ENCODE measurements around the gene SLC35F3. TPM values are rescaled to one million over a fixed set of nuclear protein-coding genes. Genes with fewer than 3 reads are reported as not detected.

The SLC35F3 gene
- total RNA-seq, 1 donor = not detected

DNA sequence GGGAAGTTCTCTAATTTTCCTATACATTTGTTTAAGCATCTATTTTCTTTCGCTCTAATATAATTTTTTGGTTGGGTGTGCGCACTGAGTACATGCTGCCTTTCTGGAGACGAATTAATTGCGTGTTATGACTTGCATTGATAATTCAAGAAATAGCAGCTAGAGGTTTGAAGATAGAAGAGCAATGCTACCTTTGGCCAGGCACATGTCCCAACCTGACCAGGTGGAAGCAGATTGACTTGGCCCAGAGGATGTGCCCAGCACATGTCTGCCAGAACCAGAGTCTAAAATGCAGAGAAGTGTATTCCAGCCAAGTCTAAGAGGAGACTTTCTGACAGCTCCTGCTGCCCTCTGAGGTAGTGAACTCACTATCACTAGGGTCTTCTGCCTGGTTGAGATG, 114.3 kb downstream of the SLC35F3 start:
- H3K4me1 ChIP-seq (ENCODE audit: insufficient read depth, low read length) = no peaks in the 10 kb centered on the region
- no peak overlapping the region for H3K4me2 ChIP-seq (ENCODE audit: insufficient read depth, low read length)
- no peak for DNase-seq (ENCODE audit: insufficient read length, low spot score, missing footprints)
- TF ChIP-seq, protein P1, sequence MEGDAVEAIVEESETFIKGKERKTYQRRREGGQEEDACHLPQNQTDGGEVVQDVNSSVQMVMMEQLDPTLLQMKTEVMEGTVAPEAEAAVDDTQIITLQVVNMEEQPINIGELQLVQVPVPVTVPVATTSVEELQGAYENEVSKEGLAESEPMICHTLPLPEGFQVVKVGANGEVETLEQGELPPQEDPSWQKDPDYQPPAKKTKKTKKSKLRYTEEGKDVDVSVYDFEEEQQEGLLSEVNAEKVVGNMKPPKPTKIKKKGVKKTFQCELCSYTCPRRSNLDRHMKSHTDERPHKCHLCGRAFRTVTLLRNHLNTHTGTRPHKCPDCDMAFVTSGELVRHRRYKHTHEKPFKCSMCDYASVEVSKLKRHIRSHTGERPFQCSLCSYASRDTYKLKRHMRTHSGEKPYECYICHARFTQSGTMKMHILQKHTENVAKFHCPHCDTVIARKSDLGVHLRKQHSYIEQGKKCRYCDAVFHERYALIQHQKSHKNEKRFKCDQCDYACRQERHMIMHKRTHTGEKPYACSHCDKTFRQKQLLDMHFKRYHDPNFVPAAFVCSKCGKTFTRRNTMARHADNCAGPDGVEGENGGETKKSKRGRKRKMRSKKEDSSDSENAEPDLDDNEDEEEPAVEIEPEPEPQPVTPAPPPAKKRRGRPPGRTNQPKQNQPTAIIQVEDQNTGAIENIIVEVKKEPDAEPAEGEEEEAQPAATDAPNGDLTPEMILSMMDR (IDR thresholded peaks at IDR 0.05; ENCODE audit: extremely low read depth, low read depth, low read length) = no peak
- no peaks in the 10 kb centered on the region for H3K27me3 ChIP-seq (ENCODE audit: insufficient read depth, low read length)
- H3K36me3 ChIP-seq (ENCODE audit: insufficient read depth, low read length) = no peaks in the 10 kb centered on the region
- H2AFZ ChIP-seq (ENCODE audit: low read length) = no peak overlapping the region
- H3K4me3 ChIP-seq (ENCODE audit: insufficient read depth, low read length) = no peak overlapping the region
- no peaks in the 10 kb centered on the region for H3K79me2 ChIP-seq (ENCODE audit: insufficient read depth, low read length)
- H3K9me3 ChIP-seq (ENCODE audit: low read depth, low read length) = no peaks in the 10 kb centered on the region
- H4K20me1 ChIP-seq (ENCODE audit: insufficient read depth, low read length) = no peaks in the 10 kb centered on the region
- no peak overlapping the region for H3K27ac ChIP-seq (ENCODE audit: low read depth, low read length)

DNA sequence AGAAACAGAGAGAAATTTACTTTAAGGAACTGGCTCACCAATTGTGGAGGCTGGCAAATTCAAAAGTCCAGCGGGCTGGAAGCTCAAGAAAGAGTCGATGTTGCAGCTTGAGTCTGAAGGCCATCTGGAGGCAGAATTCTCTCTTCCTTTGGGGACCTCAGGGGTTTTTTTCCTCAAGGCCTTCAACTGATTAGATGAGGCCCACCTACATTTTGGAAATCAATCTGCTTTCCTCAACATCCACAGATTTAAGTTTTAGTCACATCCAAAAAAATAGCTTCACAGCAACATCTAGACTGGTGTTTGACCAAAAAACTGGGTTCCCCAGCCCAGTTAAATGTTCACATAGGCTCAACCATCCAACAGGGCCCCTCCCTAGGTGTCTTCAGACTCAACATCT, 114.9 kb downstream of the SLC35F3 start:
- no peak overlapping the region for H3K4me3 ChIP-seq (ENCODE audit: insufficient read depth, low read length)
- no peaks in the 10 kb centered on the region for H3K9me3 ChIP-seq (ENCODE audit: low read depth, low read length)
- H3K4me2 ChIP-seq (ENCODE audit: insufficient read depth, low read length) = no peak overlapping the region
- TF ChIP-seq, protein P1 (IDR thresholded peaks at IDR 0.05; ENCODE audit: extremely low read depth, low read depth, low read length) = no peak
- DNase-seq (ENCODE audit: insufficient read length, low spot score, missing footprints) = no peak
- no peak overlapping the region for H3K27ac ChIP-seq (ENCODE audit: low read depth, low read length)
- H3K79me2 ChIP-seq (ENCODE audit: insufficient read depth, low read length) = no peaks in the 10 kb centered on the region
- no peaks in the 10 kb centered on the region for H4K20me1 ChIP-seq (ENCODE audit: insufficient read depth, low read length)
- H3K27me3 ChIP-seq (ENCODE audit: insufficient read depth, low read length) = no peaks in the 10 kb centered on the region
- no peaks in the 10 kb centered on the region for H3K4me1 ChIP-seq (ENCODE audit: insufficient read depth, low read length)
- H2AFZ ChIP-seq (ENCODE audit: low read length) = no peak overlapping the region
- no peaks in the 10 kb centered on the region for H3K36me3 ChIP-seq (ENCODE audit: insufficient read depth, low read length)

DNA sequence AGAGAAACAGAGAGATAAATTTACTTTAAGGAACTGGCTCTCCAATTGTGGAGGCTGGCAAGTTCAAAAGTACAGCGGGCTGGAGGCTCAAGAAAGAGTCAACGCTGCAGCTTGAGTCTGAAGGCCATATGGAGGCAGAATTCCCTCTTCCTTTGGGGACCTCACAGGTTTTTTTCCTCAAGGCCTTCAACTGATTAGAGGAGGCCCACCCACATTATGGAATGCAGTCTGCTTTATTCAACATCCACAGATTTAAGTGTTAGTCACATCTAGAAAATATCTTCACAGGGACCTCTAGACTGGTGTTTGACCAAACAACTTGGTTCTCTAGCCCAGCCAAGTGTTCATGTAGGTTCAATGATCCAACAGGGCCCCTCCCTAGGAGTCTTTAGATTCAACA, 117.8 kb downstream of the SLC35F3 start:
- Histone ChIP-seq H4K20me1 (ENCODE audit: insufficient read depth, low read length) (no peaks in the 10 kb centered on the region), H3K4me2 (ENCODE audit: insufficient read depth, low read length) (no peak overlapping the region), H3K27ac (ENCODE audit: low read depth, low read length) (no peak overlapping the region), H3K4me3 (ENCODE audit: insufficient read depth, low read length) (no peak overlapping the region), H3K36me3 (ENCODE audit: insufficient read depth, low read length) (no peaks in the 10 kb centered on the region), H3K9me3 (ENCODE audit: low read depth, low read length) (no peaks in the 10 kb centered on the region), H3K79me2 (ENCODE audit: insufficient read depth, low read length) (no peaks in the 10 kb centered on the region), H3K4me1 (ENCODE audit: insufficient read depth, low read length) (no peaks in the 10 kb centered on the region), H3K27me3 (ENCODE audit: insufficient read depth, low read length) (no peaks in the 10 kb centered on the region), H2AFZ (ENCODE audit: low read length) (no peak overlapping the region)
- no peak for DNase-seq (ENCODE audit: insufficient read length, low spot score, missing footprints)
- TF ChIP-seq, protein P1 (IDR thresholded peaks at IDR 0.05; ENCODE audit: extremely low read depth, low read depth, low read length) = no peak

DNA sequence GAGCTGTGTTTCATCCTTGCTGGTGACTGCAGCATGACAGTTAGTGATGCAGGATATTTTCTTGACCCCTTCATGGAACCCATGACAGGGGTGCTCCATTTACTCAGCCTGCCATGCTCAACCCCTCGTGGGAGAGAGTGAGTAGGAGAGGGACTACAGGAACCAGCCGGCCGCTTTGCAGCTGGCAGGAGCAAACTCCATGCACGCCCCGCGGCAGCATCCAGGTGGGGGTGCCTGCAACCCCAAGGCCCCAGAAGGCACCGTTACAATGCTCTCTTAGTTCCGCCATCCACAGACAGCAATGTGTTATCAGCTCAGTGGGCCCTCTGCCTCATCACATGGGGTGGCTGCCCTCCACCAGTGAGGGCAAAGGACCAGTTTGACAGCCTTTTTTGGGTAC, 135.1 kb downstream of the SLC35F3 start:
- no peak overlapping the region for H3K4me2 ChIP-seq (ENCODE audit: insufficient read depth, low read length)
- DNase-seq (ENCODE audit: insufficient read length, low spot score, missing footprints) = no peak
- no peaks in the 10 kb centered on the region for H3K4me1 ChIP-seq (ENCODE audit: insufficient read depth, low read length)
- no peak overlapping the region for H3K4me3 ChIP-seq (ENCODE audit: insufficient read depth, low read length)
- H3K36me3 ChIP-seq (ENCODE audit: insufficient read depth, low read length) = no peaks in the 10 kb centered on the region
- no peaks in the 10 kb centered on the region for H3K79me2 ChIP-seq (ENCODE audit: insufficient read depth, low read length)
- no peak overlapping the region for H2AFZ ChIP-seq (ENCODE audit: low read length)
- TF ChIP-seq, protein P1 (IDR thresholded peaks at IDR 0.05; ENCODE audit: extremely low read depth, low read depth, low read length) = no peak
- H3K27me3 ChIP-seq (ENCODE audit: insufficient read depth, low read length) = no peaks in the 10 kb centered on the region
- no peak overlapping the region for H3K27ac ChIP-seq (ENCODE audit: low read depth, low read length)
- H3K9me3 ChIP-seq (ENCODE audit: low read depth, low read length) = no peaks in the 10 kb centered on the region
- no peaks in the 10 kb centered on the region for H4K20me1 ChIP-seq (ENCODE audit: insufficient read depth, low read length)
